Osteocyte (in vitro differentiated cells): ENCODE data around the gene DDX49. TPM values are rescaled to one million over a fixed set of nuclear protein-coding genes. Genes with fewer than 3 reads are reported as not detected.
"Not testable (repeated sequence)": the region's sequence is repeated elsewhere in the genome, so short reads cannot be mapped to it uniquely, and the experiment has no call there.

Experiments
- DNase-seq: peaks from one replicate; pipeline ENCODE4 v3.0.0; 2021; ENCODE audit warnings: mixed read lengths; ENCODE audit not compliant: unreplicated experiment; ENCODE audit errors: extremely low spot score
- H3K27ac Mint-ChIP-seq: one replicate; pipeline ENCODE4 v1.8.0; 2021; ENCODE audit warnings: mild to moderate bottlenecking, mixed read lengths; ENCODE audit not compliant: unreplicated experiment
- H3K27me3 Mint-ChIP-seq: one replicate; pipeline ENCODE4 v1.8.0; 2021; ENCODE audit warnings: mixed read lengths; ENCODE audit not compliant: unreplicated experiment
- H3K36me3 Mint-ChIP-seq: one replicate; pipeline ENCODE4 v1.8.0; 2021; ENCODE audit warnings: mixed read lengths; ENCODE audit not compliant: unreplicated experiment
- H3K4me1 Mint-ChIP-seq: one replicate; pipeline ENCODE4 v1.8.0; 2021; ENCODE audit warnings: mixed read lengths; ENCODE audit not compliant: unreplicated experiment
- H3K4me3 Mint-ChIP-seq: one replicate; pipeline ENCODE4 v1.8.0; 2021; ENCODE audit warnings: mild to moderate bottlenecking, moderate library complexity, mixed read lengths; ENCODE audit not compliant: unreplicated experiment
- H3K9me3 Mint-ChIP-seq: one replicate; pipeline ENCODE4 v1.8.0; 2021; ENCODE audit warnings: mixed read lengths; ENCODE audit not compliant: unreplicated experiment
- CTCF ChIP-seq: fragments of 200-600 bp; sonication (generic); IDR thresholded peaks from 2 replicates; pipeline ENCODE4 v1.5.0; 2021; ENCODE audit warnings: antibody characterized with exemption, mild to moderate bottlenecking, moderate library complexity
- total RNA-seq: library from RNA; stranded (reverse); gene quantifications from 2 replicates; pipeline ENCODE4 v1.2.1, GENCODE V29; 2021

The DDX49 gene
- total RNA-seq, 1 donor from 2014 or later = 59.7 TPM

- H3K36me3 Mint-ChIP-seq = peaks cover 4% of the 10 kb centered on the region
- no peak for TF ChIP-seq CTCF
- no peaks in the 10 kb centered on the region for H3K27me3 Mint-ChIP-seq
- no peak overlapping the region for H3K4me3 Mint-ChIP-seq
- DNase-seq = no peak
- no peak overlapping the region for H3K27ac Mint-ChIP-seq
- peaks cover 12% of the 10 kb centered on the region for H3K4me1 Mint-ChIP-seq
- no peaks in the 10 kb centered on the region for H3K9me3 Mint-ChIP-seq
Observed at GRCh38 chr19:18948976-18949356, 29.5 kb downstream of the DDX49 start.

- Mint-ChIP-seq H3K27ac (no peak overlapping the region), H3K9me3 (no peaks in the 10 kb centered on the region), H3K36me3 (peaks cover 4% of the 10 kb centered on the region), H3K27me3 (no peaks in the 10 kb centered on the region), H3K4me3 (no peak overlapping the region), H3K4me1 (peaks cover 12% of the 10 kb centered on the region)
- no peak for TF ChIP-seq CTCF
- no peak for DNase-seq
Observed at GRCh38 chr19:18949858-18950257, 30.3 kb downstream of the DDX49 start.

- no peak for TF ChIP-seq CTCF
- Mint-ChIP-seq H3K4me1 (peaks cover 12% of the 10 kb centered on the region), H3K27ac (peak overlapping the region; percentile 52), H3K9me3 (no peaks in the 10 kb centered on the region), H3K4me3 (no peak overlapping the region), H3K36me3 (no peaks in the 10 kb centered on the region), H3K27me3 (no peaks in the 10 kb centered on the region)
- no peak for DNase-seq
Observed at GRCh38 chr19:18951721-18952281, 32.3 kb downstream of the DDX49 start.

GRCh38 chr19:18952364-18953003 lies 33.0 kb downstream of the DDX49 start:
- not testable (repeated sequence) for H3K36me3 Mint-ChIP-seq, H3K27me3 Mint-ChIP-seq, H3K9me3 Mint-ChIP-seq, H3K4me3 Mint-ChIP-seq, DNase-seq, H3K27ac Mint-ChIP-seq
- peaks cover 12% of the 10 kb centered on the region for H3K4me1 Mint-ChIP-seq

- no peak for TF ChIP-seq CTCF
- no peak for DNase-seq
- peaks cover 1% of the 10 kb centered on the region for H3K27me3 Mint-ChIP-seq
- no peaks in the 10 kb centered on the region for H3K9me3 Mint-ChIP-seq
- no peaks in the 10 kb centered on the region for H3K36me3 Mint-ChIP-seq
- H3K4me1 Mint-ChIP-seq = peaks cover 12% of the 10 kb centered on the region
- no peak overlapping the region for H3K4me3 Mint-ChIP-seq
- H3K27ac Mint-ChIP-seq = no peak overlapping the region
Observed at GRCh38 chr19:18954094-18954493, 34.6 kb downstream of the DDX49 start.
